AG10803 (cell line): Measurements from ENCODE around the gene MS4A4A.

ENCODE experiments used
- DNase-seq: peaks from one replicate; pipeline ENCODE4 v3.0.0; 2010; ENCODE audit warnings: low read depth
- H3K4me3 ChIP-seq: 2 replicates; pipeline ENCODE4 v1.5.1; 2011; ENCODE audit warnings: mild to moderate bottlenecking, low read length, control low read depth
- CTCF ChIP-seq: conservative IDR thresholded peaks from 2 replicates; pipeline ENCODE4 v1.5.1; 2011; ENCODE audit warnings: mild to moderate bottlenecking, low read length, control low read depth, inconsistent platforms

MS4A4A gene

GRCh38 chr11:60316317-60316716, 35.9 kb downstream of the MS4A4A start:
- H3K4me3 ChIP-seq = no peak overlapping the region
- DNase-seq = no peak
- no peak for TF ChIP-seq CTCF

- no peak for TF ChIP-seq CTCF
- DNase-seq = no peak
- H3K4me3 ChIP-seq = no peak overlapping the region
Observed at GRCh38 chr11:60318726-60319125, 38.3 kb downstream of the MS4A4A start.

- DNase-seq = no peak
- TF ChIP-seq CTCF = no peak
Observed at GRCh38 chr11:60321051-60321450, 40.6 kb downstream of the MS4A4A start.

GRCh38 chr11:60326955-60327354, 46.5 kb downstream of the MS4A4A start, which contains the start of gene MS4A6E:
Gene MS4A6E, plus strand, starts transcription at chr11:60327255. Its CDS starts 7,641 bp downstream, at chr11:60334896.
- no peak for DNase-seq
- no peak within 1 kb of the TSS for H3K4me3 ChIP-seq
- TF ChIP-seq CTCF = no peak

More at GRCh38 chr11:60321051-60321450, 40.6 kb downstream of the MS4A4A start:
- no peak overlapping the region for H3K4me3 ChIP-seq

- no peak overlapping the region for H3K4me3 ChIP-seq
- no peak for TF ChIP-seq CTCF
- no peak for DNase-seq
Observed at GRCh38 chr11:60328460-60328859, 48.0 kb downstream of the MS4A4A start.

- no peak for TF ChIP-seq CTCF
- no peak overlapping the region for H3K4me3 ChIP-seq
- DNase-seq = no peak
Observed at GRCh38 chr11:60332846-60333245, 52.4 kb downstream of the MS4A4A start.

GRCh38 chr11:60334005-60334620, 53.6 kb downstream of the MS4A4A start:
- peak; percentile 65 for TF ChIP-seq CTCF
- peak; percentile 27 for DNase-seq
- no peak overlapping the region for H3K4me3 ChIP-seq
